MM.1S (cell line): Measurements from ENCODE around the gene TLR4.

Source experiments
- DNase-seq: peaks from one replicate; pipeline ENCODE4 v3.0.0-alpha.2; 2015
- H2AFZ ChIP-seq: fragments of 300-600 bp; sonication (generic); 2 replicates; pipeline ENCODE4 v1.6.0; 2016; ENCODE audit warnings: antibody characterized with exemption, low read length
- H3F3A ChIP-seq: fragments of 300-600 bp; sonication (generic); 2 replicates; pipeline ENCODE4 v1.6.1; 2016; ENCODE audit warnings: mild to moderate bottlenecking, antibody characterized with exemption, low read length, moderate library complexity, mixed read lengths; ENCODE audit not compliant: insufficient read depth
- H3K27ac ChIP-seq: fragments of 300-600 bp; sonication (generic); 2 replicates; pipeline ENCODE4 v1.5.1; 2016; ENCODE audit warnings: mild to moderate bottlenecking, low read length
- H3K27me3 ChIP-seq: fragments of 300-600 bp; sonication (generic); replicated peaks from 2 replicates; pipeline ENCODE4 v1.6.0; 2016; ENCODE audit warnings: low read length; ENCODE audit not compliant: insufficient read depth
- H3K36me3 ChIP-seq: fragments of 300-600 bp; sonication (generic); replicated peaks from 2 replicates; pipeline ENCODE4 v1.6.1; 2016; ENCODE audit warnings: mild to moderate bottlenecking, low read length, mixed read lengths; ENCODE audit not compliant: insufficient read depth
- H3K4me1 ChIP-seq: fragments of 300-600 bp; sonication (generic); 2 replicates; pipeline ENCODE4 v1.6.1; 2016; ENCODE audit warnings: low read length, mixed read lengths
- H3K4me2 ChIP-seq: fragments of 300-600 bp; sonication (generic); 2 replicates; pipeline ENCODE4 v1.6.0; 2016; ENCODE audit warnings: low read depth, low read length
- H3K4me3 ChIP-seq: fragments of 300-600 bp; sonication (generic); 2 replicates; pipeline ENCODE4 v1.5.1; 2016; ENCODE audit warnings: low read length, mixed read lengths
- H3K79me2 ChIP-seq: fragments of 300-600 bp; sonication (generic); 2 replicates; pipeline ENCODE4 v1.6.1; 2016; ENCODE audit warnings: mixed run types, low read length, mixed read lengths
- H3K9ac ChIP-seq: fragments of 300-600 bp; sonication (generic); 2 replicates; pipeline ENCODE4 v1.6.1; 2016; ENCODE audit warnings: low read length, mixed read lengths
- H3K9me2 ChIP-seq: fragments of 300-600 bp; sonication (generic); replicated peaks from 2 replicates; pipeline ENCODE4 v1.6.1; 2016; ENCODE audit warnings: mild to moderate bottlenecking, low read length, mixed read lengths; ENCODE audit not compliant: insufficient read depth
- H3K9me3 ChIP-seq: fragments of 300-600 bp; sonication (generic); replicated peaks from 2 replicates; pipeline ENCODE4 v1.6.1; 2016; ENCODE audit warnings: mild to moderate bottlenecking, low read length, mixed read lengths; ENCODE audit not compliant: insufficient read depth
- H4K20me1 ChIP-seq: fragments of 300-600 bp; sonication (generic); 2 replicates; pipeline ENCODE4 v1.6.1; 2016; ENCODE audit warnings: mild to moderate bottlenecking, low read length, moderate library complexity, mixed read lengths; ENCODE audit not compliant: insufficient read depth
- CTCF ChIP-seq: fragments of 300-600 bp; sonication (generic); IDR thresholded peaks from 2 replicates; pipeline ENCODE4 v1.5.1; 2016; ENCODE audit warnings: antibody characterized with exemption, low read length, mixed read lengths
- EZH2 ChIP-seq: fragments of 300-600 bp; sonication (generic); optimal IDR thresholded peaks from 2 replicates; pipeline ENCODE3; 2017; ENCODE audit warnings: low read depth, mild to moderate bottlenecking, antibody characterized with exemption, low read length, mixed read lengths
- EZH2phosphoT487 ChIP-seq: fragments of 300-600 bp; sonication (generic); IDR thresholded peaks from 2 replicates; pipeline ENCODE4 v1.6.1; 2018; ENCODE audit warnings: antibody characterized with exemption, low read length

The TLR4 gene

GRCh38 chr9:117697046-117697445 is 7.2 kb upstream of the TLR4 start:
- Histone ChIP-seq H3K27ac (no peak overlapping the region), H3K4me2 (no peak overlapping the region)

GRCh38 chr9:117703537-117703936 is 666 bp upstream of the TLR4 start:
- no peaks in the 10 kb centered on the region for H3K27me3 ChIP-seq
- H3K4me2 ChIP-seq: peak overlapping the region; percentile 78
- peaks cover 17% of the 10 kb centered on the region for H3F3A ChIP-seq
- peak overlapping the region; percentile 33 for H3K4me3 ChIP-seq
- H3K9me3 ChIP-seq: no peaks in the 10 kb centered on the region
- H4K20me1 ChIP-seq: no peaks in the 10 kb centered on the region
- no peak for DNase-seq
- TF ChIP-seq EZH2 (no peak), EZH2phosphoT487 (no peak), CTCF (no peak)
- H3K27ac ChIP-seq: peak overlapping the region; percentile 65; the same call in 1 of the 2 replicates
- no peak overlapping the region for H2AFZ ChIP-seq
- no peaks in the 10 kb centered on the region for H3K9me2 ChIP-seq
- H3K4me1 ChIP-seq: peaks cover 13% of the 10 kb centered on the region
- H3K36me3 ChIP-seq: no peaks in the 10 kb centered on the region
- no peaks in the 10 kb centered on the region for H3K79me2 ChIP-seq
- H3K9ac ChIP-seq: no peak overlapping the region

More at GRCh38 chr9:117697046-117697445, 7.2 kb upstream of the TLR4 start:
- no peaks in the 10 kb centered on the region for H3K27me3 ChIP-seq
- DNase-seq: no peak
- no peaks in the 10 kb centered on the region for H3K4me1 ChIP-seq
- H3K79me2 ChIP-seq: no peaks in the 10 kb centered on the region
- no peaks in the 10 kb centered on the region for H4K20me1 ChIP-seq
- no peak overlapping the region for H3K4me3 ChIP-seq
- H3K9me3 ChIP-seq: no peaks in the 10 kb centered on the region
- H2AFZ ChIP-seq: no peak overlapping the region
- no peaks in the 10 kb centered on the region for H3K36me3 ChIP-seq
- TF ChIP-seq EZH2: no peak
- no peaks in the 10 kb centered on the region for H3K9me2 ChIP-seq
- no peaks in the 10 kb centered on the region for H3F3A ChIP-seq
- no peak overlapping the region for H3K9ac ChIP-seq

GRCh38 chr9:117704597-117704996 is 394 bp downstream of the TLR4 start:
- peaks cover 13% of the 10 kb centered on the region for H3K4me1 ChIP-seq
- H2AFZ ChIP-seq: peak overlapping the region; percentile 70
- H3K9me2 ChIP-seq: no peaks in the 10 kb centered on the region
- H3K36me3 ChIP-seq: no peaks in the 10 kb centered on the region
- DNase-seq: peak; percentile 17
- H3K9me3 ChIP-seq: no peaks in the 10 kb centered on the region
- peak overlapping the region; percentile 78 for H3K4me2 ChIP-seq
- no peak for TF ChIP-seq EZH2
- no peak for TF ChIP-seq EZH2phosphoT487
- TF ChIP-seq CTCF: no peak
- peak overlapping the region; percentile 65; the same call in 1 of the 2 replicates for H3K27ac ChIP-seq
- no peaks in the 10 kb centered on the region for H3K79me2 ChIP-seq
- no peaks in the 10 kb centered on the region for H3K27me3 ChIP-seq
- H3F3A ChIP-seq: peaks cover 17% of the 10 kb centered on the region
- peak overlapping the region; percentile 42; the same call in 1 of the 2 replicates for H3K9ac ChIP-seq
- peak overlapping the region; percentile 56 for H3K4me3 ChIP-seq
- H4K20me1 ChIP-seq: no peaks in the 10 kb centered on the region

GRCh38 chr9:117705386-117705785 is 1.2 kb downstream of the TLR4 start:
- Histone ChIP-seq H3F3A (peaks cover 17% of the 10 kb centered on the region), H3K27ac (no peak overlapping the region), H3K27me3 (no peaks in the 10 kb centered on the region), H3K9ac (no peak overlapping the region; the same call in 1 of the 2 replicates), H3K9me3 (no peaks in the 10 kb centered on the region), H3K36me3 (no peaks in the 10 kb centered on the region), H4K20me1 (no peaks in the 10 kb centered on the region), H3K4me2 (peak overlapping the region; percentile 78), H3K4me3 (peak overlapping the region; percentile 56; the same call in 1 of the 2 replicates), H3K9me2 (no peaks in the 10 kb centered on the region), H3K79me2 (no peaks in the 10 kb centered on the region), H3K4me1 (peaks cover 13% of the 10 kb centered on the region), H2AFZ (no peak overlapping the region)
- no peak for DNase-seq
- TF ChIP-seq CTCF (no peak), EZH2phosphoT487 (no peak), EZH2 (no peak)
